HL-60 (cell line): ENCODE data around the gene CMIP.

Source experiments
- DNase-seq, 2 experiments: peaks; one replicate each; pipeline ENCODE4 v3.0.0-alpha.2; 2010 to 2020; ENCODE audit warnings: low read depth in 1 of 2, low spot score in 1 of 2
- H3K27ac ChIP-seq: fragments of 250-450 bp; sonication (Bioruptor Pico); replicated peaks from 2 replicates; pipeline ENCODE4 v1.5.1; 2020; ENCODE audit warnings: mild to moderate bottlenecking, moderate library complexity
- H3K27me3 ChIP-seq: fragments of 250-450 bp; sonication (Bioruptor Pico); 2 replicates; pipeline ENCODE4 v1.5.1; 2021; ENCODE audit warnings: mild to moderate bottlenecking, moderate library complexity; ENCODE audit not compliant: insufficient read depth, poor library complexity, severe bottlenecking
- H3K4me3 ChIP-seq: replicated peaks from 2 replicates; pipeline ENCODE4 v1.5.1; 2011; ENCODE audit warnings: mild to moderate bottlenecking, control low read depth, low read length; ENCODE audit not compliant: insufficient read depth
- GABPA ChIP-seq: IDR thresholded peaks from 2 replicates; pipeline ENCODE4 v1.6.1; 2012; ENCODE audit warnings: low read depth
- POLR2AphosphoS5 ChIP-seq: IDR thresholded peaks from 2 replicates; pipeline ENCODE4 v1.6.1; 2012; ENCODE audit warnings: low read depth
- SPI1 ChIP-seq: IDR thresholded peaks from 2 replicates; pipeline ENCODE4 v1.6.1; 2012; ENCODE audit warnings: low read depth, mild to moderate bottlenecking, borderline replicate concordance
- TF ChIP-seq, protein P1 (sequence below): IDR thresholded peaks from one replicate; pipeline ENCODE4 v1.5.1; 2011; ENCODE audit warnings: low read length, control low read depth, inconsistent platforms; ENCODE audit not compliant: insufficient read depth
- TF ChIP-seq, protein P2 (sequence below): IDR thresholded peaks from 2 replicates; pipeline ENCODE4 v1.6.1; 2012; ENCODE audit warnings: low read depth; ENCODE audit not compliant: insufficient replicate concordance

Gene CMIP

DNA sequence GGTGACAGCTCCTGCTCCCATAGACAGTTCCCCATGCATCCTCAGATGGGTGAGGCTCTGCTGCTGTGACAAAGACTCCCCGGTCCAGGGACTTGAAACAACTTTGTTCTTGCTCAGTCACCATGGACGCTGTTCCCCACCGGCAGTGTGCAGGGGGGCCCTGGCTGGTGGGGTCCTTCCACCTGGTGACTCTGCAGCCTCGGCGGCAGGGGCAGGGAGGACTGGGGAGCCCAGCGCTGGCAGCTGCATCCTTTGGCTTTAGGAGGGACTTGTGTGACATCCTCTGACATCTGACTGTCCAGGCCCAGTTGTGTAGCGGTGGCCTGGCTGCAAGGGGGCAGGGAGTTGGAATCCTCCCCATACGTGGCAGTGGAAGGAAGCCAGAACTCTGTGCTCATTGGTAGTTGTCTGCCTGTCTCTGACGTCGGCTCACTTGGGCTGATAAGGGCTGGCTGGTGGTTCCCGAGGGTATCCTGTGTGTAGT lies 107.3 kb downstream of the CMIP start:
- no peak for DNase-seq
- Histone ChIP-seq H3K27me3 (no peaks in the 10 kb centered on the region), H3K4me3 (no peak overlapping the region), H3K27ac (no peak overlapping the region)
- TF ChIP-seq SPI1 (no peak), POLR2AphosphoS5 (no peak), GABPA (no peak)
- TF ChIP-seq, protein P1, sequence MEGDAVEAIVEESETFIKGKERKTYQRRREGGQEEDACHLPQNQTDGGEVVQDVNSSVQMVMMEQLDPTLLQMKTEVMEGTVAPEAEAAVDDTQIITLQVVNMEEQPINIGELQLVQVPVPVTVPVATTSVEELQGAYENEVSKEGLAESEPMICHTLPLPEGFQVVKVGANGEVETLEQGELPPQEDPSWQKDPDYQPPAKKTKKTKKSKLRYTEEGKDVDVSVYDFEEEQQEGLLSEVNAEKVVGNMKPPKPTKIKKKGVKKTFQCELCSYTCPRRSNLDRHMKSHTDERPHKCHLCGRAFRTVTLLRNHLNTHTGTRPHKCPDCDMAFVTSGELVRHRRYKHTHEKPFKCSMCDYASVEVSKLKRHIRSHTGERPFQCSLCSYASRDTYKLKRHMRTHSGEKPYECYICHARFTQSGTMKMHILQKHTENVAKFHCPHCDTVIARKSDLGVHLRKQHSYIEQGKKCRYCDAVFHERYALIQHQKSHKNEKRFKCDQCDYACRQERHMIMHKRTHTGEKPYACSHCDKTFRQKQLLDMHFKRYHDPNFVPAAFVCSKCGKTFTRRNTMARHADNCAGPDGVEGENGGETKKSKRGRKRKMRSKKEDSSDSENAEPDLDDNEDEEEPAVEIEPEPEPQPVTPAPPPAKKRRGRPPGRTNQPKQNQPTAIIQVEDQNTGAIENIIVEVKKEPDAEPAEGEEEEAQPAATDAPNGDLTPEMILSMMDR = no peak
- TF ChIP-seq, protein P2, sequence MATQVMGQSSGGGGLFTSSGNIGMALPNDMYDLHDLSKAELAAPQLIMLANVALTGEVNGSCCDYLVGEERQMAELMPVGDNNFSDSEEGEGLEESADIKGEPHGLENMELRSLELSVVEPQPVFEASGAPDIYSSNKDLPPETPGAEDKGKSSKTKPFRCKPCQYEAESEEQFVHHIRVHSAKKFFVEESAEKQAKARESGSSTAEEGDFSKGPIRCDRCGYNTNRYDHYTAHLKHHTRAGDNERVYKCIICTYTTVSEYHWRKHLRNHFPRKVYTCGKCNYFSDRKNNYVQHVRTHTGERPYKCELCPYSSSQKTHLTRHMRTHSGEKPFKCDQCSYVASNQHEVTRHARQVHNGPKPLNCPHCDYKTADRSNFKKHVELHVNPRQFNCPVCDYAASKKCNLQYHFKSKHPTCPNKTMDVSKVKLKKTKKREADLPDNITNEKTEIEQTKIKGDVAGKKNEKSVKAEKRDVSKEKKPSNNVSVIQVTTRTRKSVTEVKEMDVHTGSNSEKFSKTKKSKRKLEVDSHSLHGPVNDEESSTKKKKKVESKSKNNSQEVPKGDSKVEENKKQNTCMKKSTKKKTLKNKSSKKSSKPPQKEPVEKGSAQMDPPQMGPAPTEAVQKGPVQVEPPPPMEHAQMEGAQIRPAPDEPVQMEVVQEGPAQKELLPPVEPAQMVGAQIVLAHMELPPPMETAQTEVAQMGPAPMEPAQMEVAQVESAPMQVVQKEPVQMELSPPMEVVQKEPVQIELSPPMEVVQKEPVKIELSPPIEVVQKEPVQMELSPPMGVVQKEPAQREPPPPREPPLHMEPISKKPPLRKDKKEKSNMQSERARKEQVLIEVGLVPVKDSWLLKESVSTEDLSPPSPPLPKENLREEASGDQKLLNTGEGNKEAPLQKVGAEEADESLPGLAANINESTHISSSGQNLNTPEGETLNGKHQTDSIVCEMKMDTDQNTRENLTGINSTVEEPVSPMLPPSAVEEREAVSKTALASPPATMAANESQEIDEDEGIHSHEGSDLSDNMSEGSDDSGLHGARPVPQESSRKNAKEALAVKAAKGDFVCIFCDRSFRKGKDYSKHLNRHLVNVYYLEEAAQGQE = no peak

DNA sequence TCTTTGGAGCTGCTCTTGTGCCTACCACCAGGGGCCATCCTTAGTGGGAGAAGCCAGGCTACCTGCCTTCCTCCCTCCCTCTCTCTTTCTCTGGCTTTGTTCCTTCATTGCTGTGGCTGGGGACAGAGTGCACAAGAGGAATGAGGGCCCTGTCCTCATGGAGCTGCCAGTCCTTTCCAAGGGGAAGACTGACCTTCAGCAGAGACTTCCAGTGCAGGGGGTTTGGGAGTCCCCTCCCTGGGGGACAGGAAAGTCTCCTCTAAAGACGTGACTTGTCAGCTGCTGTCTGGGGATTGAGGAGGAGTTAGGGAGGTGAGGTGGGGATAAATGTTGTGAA lies 108.1 kb downstream of the CMIP start:
- Histone ChIP-seq H3K4me3 (no peak overlapping the region), H3K27ac (no peak overlapping the region), H3K27me3 (no peaks in the 10 kb centered on the region)
- TF ChIP-seq GABPA = no peak
- TF ChIP-seq, protein P1 = no peak
- TF ChIP-seq, protein P2 = no peak
- TF ChIP-seq SPI1 = no peak
- TF ChIP-seq POLR2AphosphoS5 = no peak
- DNase-seq = no peak

DNA sequence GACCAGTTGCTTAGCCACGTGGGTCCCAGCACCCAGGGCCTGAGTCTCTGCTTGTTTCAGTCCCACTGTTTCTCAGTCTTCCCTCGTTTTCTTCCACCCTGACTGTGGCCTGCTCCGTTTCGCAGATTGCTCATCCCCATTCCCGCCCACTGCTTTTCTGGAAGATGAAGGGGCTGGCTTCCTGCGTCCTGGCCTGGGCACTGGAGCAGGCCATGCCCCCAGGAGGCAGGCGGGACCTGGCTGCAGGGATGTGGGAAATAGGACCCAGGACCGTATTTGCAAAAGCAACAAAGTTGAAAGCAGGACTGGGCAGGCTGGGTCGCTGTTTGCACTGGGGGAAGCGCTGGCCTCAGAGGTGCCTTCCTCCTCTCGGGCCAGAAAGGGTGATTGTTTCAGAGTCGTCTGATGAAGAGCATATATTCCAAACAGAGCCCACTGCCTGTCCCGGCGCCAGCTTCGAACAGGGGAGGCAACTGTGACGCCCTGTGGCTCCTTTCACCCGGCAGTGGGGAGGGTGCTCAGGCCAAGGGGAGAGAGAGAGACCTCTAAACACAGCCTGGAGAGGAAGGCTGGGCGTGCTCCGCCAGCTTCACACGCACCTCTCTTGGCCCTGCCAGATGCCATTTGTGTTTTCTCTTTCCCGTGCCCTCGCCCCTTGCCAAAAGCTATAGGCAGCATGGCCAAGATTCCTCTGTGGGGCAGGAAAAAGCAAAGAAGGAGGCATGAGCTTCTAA lies 108.6 kb downstream of the CMIP start:
- no peak for DNase-seq
- H3K27me3 ChIP-seq = no peaks in the 10 kb centered on the region
- TF ChIP-seq POLR2AphosphoS5 = no peak
- TF ChIP-seq GABPA = no peak
- TF ChIP-seq, protein P2 = no peak
- TF ChIP-seq SPI1 = no peak
- H3K27ac ChIP-seq = no peak overlapping the region
- H3K4me3 ChIP-seq = no peak overlapping the region
